ENCODE results near the gene DCST1.

GRCh38 chr1:154993572-154994268 is 39.9 kb upstream of the DCST1 start, which contains the start of gene LENEP:
- TF ChIP-seq EZH2phosphoT487 (IDR thresholded peaks at IDR 0.05; ENCODE audit: borderline replicate concordance, low read length) (no peak), CTCF (conservative IDR thresholded peaks at IDR 0.05; ENCODE audit: low read depth, low read length) (no peak), EZH2 (IDR thresholded peaks at IDR 0.05; ENCODE audit: low read length, unreplicated experiment) (no peak)
